HepG2 (cell line): ENCODE data around the gene PSMD12. TPM values are rescaled to one million over a fixed set of nuclear protein-coding genes. Genes with fewer than 3 reads are reported as not detected.

Source experiments
- ELK4 ChIP-seq: sonication (generic); formaldehyde crosslinking; IDR thresholded peaks from 2 replicates; pipeline ENCODE4 v1.9.0; 2021; ENCODE audit warnings: missing genetic modification reagents, borderline replicate concordance
- EP300 ChIP-seq, 3 experiments: sonication (generic) in 1 of 3; formaldehyde crosslinking in 1 of 3; IDR thresholded peaks; 2 replicates each; pipeline versions ENCODE4 v1.5.1 to v1.6.1; 2011 to 2020; ENCODE audit warnings: low read depth in 2 of 3, low read length in 2 of 3, borderline replicate concordance in 1 of 3, improper control_type of control experiment in 1 of 3, mild to moderate bottlenecking in 1 of 3, missing genetic modification reagents in 1 of 3, moderate library complexity in 1 of 3
- HMG20B ChIP-seq: conservative IDR thresholded peaks from 2 replicates; pipeline ENCODE4 v1.6.1; 2016; ENCODE audit warnings: missing genetic modification reagents, missing compliant biosample characterization
- KDM2A ChIP-seq: sonication (generic); formaldehyde crosslinking; IDR thresholded peaks from 2 replicates; pipeline ENCODE4 v1.4.0; 2020; ENCODE audit warnings: low read depth, missing genetic modification reagents, borderline replicate concordance
- MIER2 ChIP-seq: IDR thresholded peaks from 2 replicates; pipeline ENCODE4 v1.6.1; 2016; ENCODE audit warnings: missing biosample characterization, missing genetic modification reagents
- NCOA1 ChIP-seq: sonication (generic); formaldehyde crosslinking; IDR thresholded peaks from 2 replicates; pipeline ENCODE4 v1.9.0; 2021; ENCODE audit warnings: missing genetic modification reagents
- NR0B2 ChIP-seq: sonication (generic); formaldehyde crosslinking; IDR thresholded peaks from 2 replicates; pipeline ENCODE4 v1.4.0; 2020; ENCODE audit warnings: mild to moderate bottlenecking, missing genetic modification reagents
- NR2F6 ChIP-seq, 2 experiments: IDR thresholded peaks; 2 replicates each; pipeline ENCODE4 v1.6.1; 2016; ENCODE audit warnings: antibody characterized with exemption in 1 of 2, mild to moderate bottlenecking in 1 of 2
- RXRB ChIP-seq: IDR thresholded peaks from 2 replicates; pipeline ENCODE4 v1.6.1; 2016; ENCODE audit warnings: borderline replicate concordance, missing genetic modification reagents, missing compliant biosample characterization
- WIZ ChIP-seq: sonication (generic); formaldehyde crosslinking; IDR thresholded peaks from 2 replicates; pipeline ENCODE4 v1.5.1; 2020; ENCODE audit warnings: mild to moderate bottlenecking, missing genetic modification reagents
- ZFP41 ChIP-seq: sonication (generic); formaldehyde crosslinking; IDR thresholded peaks from 2 replicates; pipeline ENCODE4 v1.4.0; 2020; ENCODE audit warnings: mild to moderate bottlenecking, missing genetic modification reagents, borderline replicate concordance
- ZKSCAN5 ChIP-seq: sonication (generic); formaldehyde crosslinking; IDR thresholded peaks from 2 replicates; pipeline ENCODE4 v1.5.1; 2020; ENCODE audit warnings: mild to moderate bottlenecking, missing genetic modification reagents
- ZMYM2 ChIP-seq: sonication (generic); formaldehyde crosslinking; IDR thresholded peaks from 2 replicates; pipeline ENCODE4 v1.8.0; 2022; ENCODE audit warnings: mild to moderate bottlenecking, missing genetic modification reagents
- ZNF773 ChIP-seq: sonication (generic); formaldehyde crosslinking; IDR thresholded peaks from 2 replicates; pipeline ENCODE4 v1.4.0; 2020; ENCODE audit warnings: missing genetic modification reagents, borderline replicate concordance
- ZNF790 ChIP-seq: sonication (generic); formaldehyde crosslinking; IDR thresholded peaks from 2 replicates; pipeline ENCODE4 v1.8.0; 2022; ENCODE audit warnings: missing genetic modification reagents, mild to moderate bottlenecking, borderline replicate concordance
- ZXDC ChIP-seq: sonication (generic); formaldehyde crosslinking; IDR thresholded peaks from 2 replicates; pipeline ENCODE4 v1.5.0; 2020; ENCODE audit warnings: mild to moderate bottlenecking, missing genetic modification reagents
- polyA plus RNA-seq, 8 experiments: library from polyadenylated mRNA; depleted of rRNA in 3 of 8; stranded (reverse) in 7 of 8; unstranded in 1 of 8; fragments of >200 nt; fragmentation: Illumina TruSeq in 4 of 8; extraction: Trizol in 4 of 8; gene quantifications; 2 replicates each; pipeline versions ENCODE4 v1.2.1 to v1.2.3, GENCODE V29; 2011 to 2016; ENCODE audit warnings: low read depth in 4 of 8, missing spikeins in 1 of 8, mixed read lengths in 1 of 8; ENCODE audit not compliant: insufficient read depth in 1 of 8
- total RNA-seq, 5 experiments: library from RNA; depleted of rRNA; stranded (reverse); fragments of >200 nt; fragmentation: Illumina TruSeq; extraction: Trizol; gene quantifications; 2 replicates each; pipeline ENCODE4 v1.2.3, GENCODE V29; 2016; ENCODE audit warnings: low read depth in 1 of 5

The PSMD12 gene
- total and polyA plus RNA-seq, 2 of the 13 experiments (the other 11 are each of a cell fraction or from before 2014, with no cell fraction given) = 27.4 to 71.7 TPM

GRCh38 chr17:67374329-67375053, 8.1 kb upstream of the PSMD12 start (continued):
- TF ChIP-seq ZXDC (no peak), ZKSCAN5 (no peak), ZNF773 (CRISPR knock-in tag) (no peak), ZMYM2 (CRISPR knock-in tag) (0 out of 2 replicates have a peak, but pooled peaks have one; percentile 35), WIZ (CRISPR knock-in tag) (no peak), NR0B2 (CRISPR knock-in tag) (no peak), NR2F6 (IDR thresholded peaks at IDR 0.05) (no peak), NR2F6 (CRISPR knock-in tag; IDR thresholded peaks at IDR 0.05) (peak; percentile 42; the same call in 1 of the 2 replicates), ELK4 (CRISPR knock-in tag) (no peak), RXRB (CRISPR knock-in tag) (peak; percentile 38; the same call in 1 of the 2 replicates), KDM2A (peak; percentile 75; the same call in 1 of the 2 replicates), NCOA1 (no peak), MIER2 (no peak), ZFP41 (CRISPR knock-in tag) (no peak), HMG20B (CRISPR knock-in tag) (no peak), ZNF790 (no peak), EP300 (IDR thresholded peaks at IDR 0.05; ENCODE audit: low read depth in 2 of 2, low read length in 2 of 2) (no peak), EP300 (CRISPR knock-in tag; IDR thresholded peaks at IDR 0.05; ENCODE audit: borderline replicate concordance) (no peak)
- TF ChIP-seq, all 625 proteins: peak for 71
